Right cardiac atrium (tissue), 5 donors: ENCODE results near the gene EHD2. TPM values are rescaled to one million over a fixed set of nuclear protein-coding genes. Genes with fewer than 3 reads are reported as not detected.

Experiments
- ATAC-seq, 2 donors: fragments of 200-7000 bp; cut with Tn5 transposase; one replicate each; pipeline versions ENCODE4 v1.8.0 to v1.9.1; 2020; ENCODE audit warnings: moderate library complexity in 2 of 2, mild to moderate bottlenecking in 1 of 2
- DNase-seq, 3 donors: peaks; one replicate each; pipeline ENCODE4 v3.0.0-alpha.2; 2020
- H3K27ac ChIP-seq: one replicate; pipeline ENCODE4 v1.5.1; 2013; ENCODE audit warnings: mild to moderate bottlenecking, low read length, control low read depth, moderate library complexity
- H3K27me3 ChIP-seq: one replicate; pipeline ENCODE4 v1.6.1; 2013; ENCODE audit not compliant: control insufficient read depth, insufficient read depth
- H3K4me1 ChIP-seq: one replicate; pipeline ENCODE4 v1.6.1; 2013; ENCODE audit warnings: low read length; ENCODE audit not compliant: control insufficient read depth, insufficient read depth
- H3K4me3 ChIP-seq: one replicate; pipeline ENCODE4 v1.5.1; 2013; ENCODE audit warnings: low read length, control low read depth
- H3K9me3 ChIP-seq: one replicate; pipeline ENCODE4 v1.6.1; 2013; ENCODE audit warnings: low read length; ENCODE audit not compliant: control insufficient read depth
- WGBS: extraction: QIAGEN DNeasy Blood & Tissue Kit; methylation state at CpG from one replicate; pipeline ENCODE4 v1.1.7; 2013; 5-methylcytosine and 5-hydroxymethylcytosine counted together
- intact Hi-C, 4 donors: fragments of 100-400 bp; cut with DNase I; formaldehyde crosslinking; loops; one replicate each; pipeline versions ENCODE4 v1.11.0 to v1.14.0; 2022 to 2023
- polyA plus RNA-seq: library from polyadenylated mRNA; stranded (reverse); fragments of 200-250 nt; gene quantifications from one replicate; pipeline ENCODE4 v1.2.3, GENCODE V29; 2013
- total RNA-seq, 4 donors: library from RNA; stranded (reverse); fragmentation: NEBNext Ultra II Directional; extraction: Animal tissue kit (Norgen Biotek cat#: 25700); gene quantifications; one replicate each; pipeline ENCODE4 v1.2.1, GENCODE V29; 2021
- donor health status: healthy with polysubstance abuse.
- donor health status: DM: no; HTN: yes; CAD: no.
- donor health status: DM: no; HTN: no; CAD: no.
- donor health status: DM: no; HTN: yes; CAD: no; lungs with severe emphysema.
- donor health status: DM: yes; HTN: yes; CAD: no.

Gene EHD2
- total and polyA plus RNA-seq, 5 donors, result 32.8 to 61.9 (median 38.7) TPM

GRCh38 chr19:47675859-47676258 is 37.4 kb upstream of the EHD2 start:
- 84% methylated on average over 8 of the region's 8 CpGs for WGBS
- ATAC-seq, result no peak
- Histone ChIP-seq H3K27me3 (no peaks in the 10 kb centered on the region), H3K9me3 (no peaks in the 10 kb centered on the region), H3K4me1 (no peaks in the 10 kb centered on the region), H3K27ac (no peak overlapping the region), H3K4me3 (no peak overlapping the region)
- DNase-seq, result no peak
- intact Hi-C loops, result no loop called here

DNA sequence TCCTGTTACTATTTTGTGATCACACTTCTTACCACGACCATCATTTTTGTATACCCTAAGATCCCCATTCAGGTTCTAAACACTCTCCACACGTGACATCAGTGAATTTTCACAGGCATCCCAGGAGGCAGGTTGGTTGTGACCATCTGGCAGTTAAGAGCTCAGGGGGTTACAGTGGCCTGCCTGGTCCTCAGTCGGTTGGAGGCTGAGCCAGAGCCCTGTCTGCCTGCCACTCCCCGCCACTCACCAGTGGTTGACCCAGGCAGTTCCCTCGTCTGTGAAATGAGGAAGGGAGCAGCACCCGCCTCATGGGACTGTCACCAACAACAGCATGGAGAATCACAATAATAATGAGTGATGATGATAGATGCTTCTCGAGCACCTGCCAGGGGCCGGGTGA is 36.4 kb upstream of the EHD2 start:
- 82% methylated on average over 8 of the region's 8 CpGs for WGBS
- Histone ChIP-seq H3K4me1 (no peaks in the 10 kb centered on the region), H3K9me3 (no peaks in the 10 kb centered on the region), H3K4me3 (no peak overlapping the region), H3K27ac (no peak overlapping the region), H3K27me3 (no peaks in the 10 kb centered on the region)
- intact Hi-C loops, result no loop called here
- no peak for ATAC-seq
- no peak for DNase-seq

- ATAC-seq (peak; percentile 9 to 10), DNase-seq (no peak)
- Histone ChIP-seq H3K4me1 (no peaks in the 10 kb centered on the region), H3K27ac (no peak overlapping the region), H3K27me3 (no peaks in the 10 kb centered on the region), H3K9me3 (no peaks in the 10 kb centered on the region), H3K4me3 (no peak overlapping the region)
- intact Hi-C loops, result no loop called here
- 92% methylated on average over 30 of the region's 30 CpGs for WGBS
These were observed 33.8 kb upstream of the EHD2 start for GRCh38 chr19:47679251-47679900.

- Histone ChIP-seq H3K27ac (no peak overlapping the region), H3K4me3 (no peak overlapping the region), H3K27me3 (no peaks in the 10 kb centered on the region), H3K9me3 (no peaks in the 10 kb centered on the region), H3K4me1 (no peaks in the 10 kb centered on the region)
- intact Hi-C loops, result no loop called here
- DNase-seq (no peak), ATAC-seq (peak in 1 of 2 donors; percentile 11)
- WGBS, result 97% methylated on average over 90 of the region's 90 CpGs
These were observed 33.0 kb upstream of the EHD2 start for GRCh38 chr19:47679922-47680857.

DNA sequence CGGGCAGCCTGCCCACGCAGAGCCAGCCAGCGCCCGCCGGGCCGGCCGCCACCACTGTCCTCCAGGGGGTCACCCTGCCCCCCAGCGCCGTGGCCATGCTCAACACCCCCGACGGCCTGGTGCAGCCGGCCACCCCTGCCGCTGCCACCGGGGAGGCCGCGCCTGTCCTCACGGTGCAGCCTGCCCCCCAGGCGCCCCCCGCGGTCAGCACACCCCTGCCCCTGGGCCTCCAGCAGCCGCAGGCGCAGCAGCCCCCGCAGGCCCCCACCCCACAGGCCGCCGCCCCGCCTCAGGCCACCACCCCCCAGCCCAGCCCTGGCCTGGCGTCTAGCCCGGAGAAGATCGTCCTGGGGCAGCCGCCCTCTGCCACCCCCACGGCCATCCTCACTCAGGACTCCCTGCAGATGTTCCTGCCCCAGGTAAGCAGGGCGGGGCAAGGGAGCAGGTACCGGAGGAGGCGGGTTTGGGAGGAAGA is 32.3 kb upstream of the EHD2 start:
- no peaks in the 10 kb centered on the region for H3K4me1 ChIP-seq
- H3K4me3 ChIP-seq, result no peak overlapping the region
- intact Hi-C loops, result no loop called here
- no peak overlapping the region for H3K27ac ChIP-seq
- no peaks in the 10 kb centered on the region for H3K27me3 ChIP-seq
- DNase-seq (peak in 1 of 3 donors; percentile 75), ATAC-seq (peak; percentile 4 to 8)
- H3K9me3 ChIP-seq, result no peaks in the 10 kb centered on the region
- WGBS, result 92% methylated on average over 34 of the region's 34 CpGs

DNA sequence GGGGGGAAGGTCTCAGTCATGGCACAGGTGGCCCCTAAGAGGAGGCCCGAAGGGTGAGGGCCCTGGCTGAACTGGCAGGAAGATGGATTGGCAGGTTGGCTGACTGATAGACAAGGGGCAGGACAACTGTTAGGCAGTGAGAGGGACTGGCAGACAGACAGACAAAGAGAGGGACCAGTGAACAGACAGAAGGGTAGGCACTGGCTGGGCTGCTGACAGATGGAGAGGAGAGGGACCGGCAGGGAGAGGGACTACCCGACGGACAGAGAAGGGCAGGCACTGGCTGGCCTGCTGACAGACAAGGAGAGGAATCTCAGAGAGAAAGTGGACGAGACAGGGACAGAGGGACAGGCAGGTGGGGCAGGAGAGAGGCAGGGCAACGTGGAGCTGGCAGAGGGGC is 31.8 kb upstream of the EHD2 start:
- intact Hi-C loops, result no loop called here
- no peaks in the 10 kb centered on the region for H3K9me3 ChIP-seq
- no peak for DNase-seq
- 64% methylated on average over 6 of the region's 6 CpGs for WGBS
- H3K27ac ChIP-seq, result no peak overlapping the region
- H3K4me1 ChIP-seq, result no peaks in the 10 kb centered on the region
- ATAC-seq, result peak in 1 of 2 donors; percentile 10
- no peaks in the 10 kb centered on the region for H3K27me3 ChIP-seq
- no peak overlapping the region for H3K4me3 ChIP-seq

DNA sequence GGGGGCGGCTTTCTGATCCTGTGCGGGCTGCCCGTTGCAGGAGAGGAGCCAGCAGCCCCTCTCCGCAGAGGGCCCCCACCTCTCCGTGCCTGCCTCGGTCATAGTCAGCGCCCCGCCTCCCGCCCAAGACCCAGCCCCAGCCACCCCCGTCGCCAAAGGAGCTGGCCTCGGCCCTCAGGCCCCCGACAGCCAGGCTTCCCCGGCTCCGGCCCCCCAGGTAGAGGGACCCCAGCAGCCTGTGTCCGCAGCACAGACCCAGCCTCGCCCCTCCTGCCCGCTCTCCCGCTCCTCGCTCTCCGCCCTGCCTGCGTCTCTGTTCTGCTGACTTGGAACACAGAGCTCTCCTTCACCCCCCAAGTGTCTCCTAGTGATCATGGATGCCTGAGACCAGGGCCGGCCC is 31.3 kb upstream of the EHD2 start:
- 89% methylated on average over 23 of the region's 23 CpGs for WGBS
- peak in 1 of 2 donors; percentile 13 for ATAC-seq
- peak in 1 of 3 donors; percentile 64 for DNase-seq

DNA sequence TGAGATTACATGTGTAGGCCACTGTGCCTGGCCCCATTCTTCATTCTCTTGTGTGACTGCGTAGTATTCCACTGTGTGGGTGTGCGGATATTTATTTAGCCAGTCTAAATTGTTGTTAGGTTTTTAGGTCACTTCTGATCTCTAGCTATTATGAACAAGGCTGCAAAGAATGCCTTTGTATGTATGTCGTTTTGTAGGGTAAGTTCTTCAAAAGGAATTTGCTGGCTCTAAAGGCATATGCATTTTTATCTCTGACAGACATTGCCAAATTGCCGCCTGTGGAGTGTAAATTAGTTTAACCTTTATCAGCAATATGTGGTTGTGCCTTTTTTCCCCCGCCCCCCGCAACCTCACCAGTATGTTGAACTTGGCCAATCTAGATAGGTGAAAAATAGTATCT is 30.3 kb upstream of the EHD2 start:
- Histone ChIP-seq H3K4me1 (no peaks in the 10 kb centered on the region), H3K9me3 (no peaks in the 10 kb centered on the region), H3K27ac (no peak overlapping the region), H3K4me3 (no peak overlapping the region), H3K27me3 (no peaks in the 10 kb centered on the region)
- 72% methylated on average over 6 of the region's 6 CpGs for WGBS
- intact Hi-C loops, result no loop called here
- DNase-seq (no peak), ATAC-seq (no peak)

More for the DNA sequence above, 31.3 kb upstream of the EHD2 start:
- H3K4me3 ChIP-seq, result no peak overlapping the region
- H3K4me1 ChIP-seq, result no peaks in the 10 kb centered on the region
- no peak overlapping the region for H3K27ac ChIP-seq
- no peaks in the 10 kb centered on the region for H3K27me3 ChIP-seq
- intact Hi-C loops, result no loop called here
- no peaks in the 10 kb centered on the region for H3K9me3 ChIP-seq

DNA sequence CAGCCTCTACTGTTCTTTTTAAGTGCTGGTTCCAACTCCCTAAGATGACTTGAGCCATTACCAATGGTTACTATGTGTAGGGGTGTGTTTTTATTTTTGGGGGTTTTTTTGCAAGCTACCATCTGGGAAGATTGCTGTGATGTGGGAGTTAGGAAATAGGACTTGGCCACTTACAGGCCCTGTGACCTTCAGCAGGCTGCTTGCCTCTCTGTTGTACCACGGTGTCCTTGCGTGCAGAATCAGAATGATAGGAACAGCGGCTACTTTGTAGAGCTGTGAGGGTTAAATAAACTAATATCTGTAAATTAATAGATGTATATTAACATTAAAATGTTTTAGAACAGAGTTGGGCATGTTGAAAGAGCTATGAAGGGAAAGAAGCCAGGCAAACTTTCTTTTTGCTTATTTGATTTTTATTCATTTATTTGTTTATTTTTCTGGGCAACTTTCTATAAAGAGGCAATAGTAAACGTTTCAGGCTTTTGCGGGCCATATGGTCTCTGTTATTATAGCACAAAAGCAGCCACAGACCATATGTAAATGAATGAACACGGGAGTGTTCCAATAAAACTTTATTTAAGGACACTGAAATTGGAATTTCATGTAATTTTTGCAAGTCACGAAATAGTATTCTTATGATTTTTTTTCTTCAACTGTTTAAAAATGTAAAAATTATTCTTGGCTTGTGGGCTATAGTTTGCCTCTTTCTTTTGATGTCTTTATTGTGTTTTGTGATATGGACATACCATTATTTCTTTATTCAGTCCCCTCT is 26.4 kb upstream of the EHD2 start:
- no peak for ATAC-seq
- intact Hi-C loops, result no loop called here

GRCh38 chr19:47687906-47688305 is 25.3 kb upstream of the EHD2 start:
- DNase-seq (no peak), ATAC-seq (no peak)
- 73% methylated on average over 7 of the region's 7 CpGs for WGBS
- Histone ChIP-seq H3K27ac (no peak overlapping the region), H3K4me1 (no peaks in the 10 kb centered on the region), H3K9me3 (no peaks in the 10 kb centered on the region), H3K4me3 (no peak overlapping the region), H3K27me3 (no peaks in the 10 kb centered on the region)
- intact Hi-C loops, result no loop called here

More for the DNA sequence above, 26.4 kb upstream of the EHD2 start:
- no peaks in the 10 kb centered on the region for H3K27me3 ChIP-seq
- H3K9me3 ChIP-seq, result no peaks in the 10 kb centered on the region
- no peaks in the 10 kb centered on the region for H3K4me1 ChIP-seq
- DNase-seq, result no peak
- H3K4me3 ChIP-seq, result no peak overlapping the region
- H3K27ac ChIP-seq, result no peak overlapping the region
- WGBS, result 92% methylated on average over 7 of the region's 7 CpGs
